DOHH2 (cell line): Measurements from ENCODE around the gene KCNJ13.

ENCODE experiments used
- EZH2phosphoT487 ChIP-seq: fragments of 200-600 bp; sonication (generic); IDR thresholded peaks from 2 replicates; pipeline ENCODE4 v1.6.1; 2017; ENCODE audit warnings: borderline replicate concordance, mild to moderate bottlenecking, antibody characterized with exemption, low read length, moderate library complexity, mixed read lengths
- TF ChIP-seq, protein P1 (sequence below): fragments of 200-600 bp; sonication (generic); IDR thresholded peaks from one replicate; pipeline ENCODE4 v1.5.1; 2014; ENCODE audit warnings: antibody characterized with exemption, mild to moderate bottlenecking, low read depth, low read length; ENCODE audit not compliant: poor library complexity, severe bottlenecking

DNA sequence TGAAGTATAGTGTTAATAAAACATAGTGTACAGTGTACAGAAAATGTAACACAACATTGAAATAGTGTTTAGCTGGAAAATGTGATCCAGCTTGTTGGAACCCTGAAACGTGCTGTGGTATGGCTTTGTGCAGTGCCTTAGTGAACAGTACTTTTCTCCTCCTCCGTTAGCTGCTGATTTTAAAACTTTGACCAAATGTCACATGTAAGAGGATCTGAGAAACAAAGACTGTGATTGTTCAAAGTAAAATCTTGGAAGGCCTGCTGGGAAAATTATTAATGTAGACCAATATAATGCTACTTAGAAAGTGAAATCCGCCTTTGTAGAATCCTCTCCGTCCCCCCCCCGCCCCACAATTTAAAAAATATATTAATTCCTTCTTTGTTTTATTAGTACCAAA is 911 bp upstream of the KCNJ13 start:
- TF ChIP-seq, protein P1, sequence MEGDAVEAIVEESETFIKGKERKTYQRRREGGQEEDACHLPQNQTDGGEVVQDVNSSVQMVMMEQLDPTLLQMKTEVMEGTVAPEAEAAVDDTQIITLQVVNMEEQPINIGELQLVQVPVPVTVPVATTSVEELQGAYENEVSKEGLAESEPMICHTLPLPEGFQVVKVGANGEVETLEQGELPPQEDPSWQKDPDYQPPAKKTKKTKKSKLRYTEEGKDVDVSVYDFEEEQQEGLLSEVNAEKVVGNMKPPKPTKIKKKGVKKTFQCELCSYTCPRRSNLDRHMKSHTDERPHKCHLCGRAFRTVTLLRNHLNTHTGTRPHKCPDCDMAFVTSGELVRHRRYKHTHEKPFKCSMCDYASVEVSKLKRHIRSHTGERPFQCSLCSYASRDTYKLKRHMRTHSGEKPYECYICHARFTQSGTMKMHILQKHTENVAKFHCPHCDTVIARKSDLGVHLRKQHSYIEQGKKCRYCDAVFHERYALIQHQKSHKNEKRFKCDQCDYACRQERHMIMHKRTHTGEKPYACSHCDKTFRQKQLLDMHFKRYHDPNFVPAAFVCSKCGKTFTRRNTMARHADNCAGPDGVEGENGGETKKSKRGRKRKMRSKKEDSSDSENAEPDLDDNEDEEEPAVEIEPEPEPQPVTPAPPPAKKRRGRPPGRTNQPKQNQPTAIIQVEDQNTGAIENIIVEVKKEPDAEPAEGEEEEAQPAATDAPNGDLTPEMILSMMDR: no peak
- no peak for TF ChIP-seq EZH2phosphoT487
